Cerebellar nuclear complex (tissue), 1 donor: Measurements from ENCODE around the gene MCAM.

Source experiments
- DNase-seq, 2 experiments: peaks; one replicate each; lab custom pipeline; 2025; lab: John Stamatoyannopoulos, UW

MCAM gene

GRCh38 chr11:119330237-119330636, 13.3 kb upstream of the MCAM start:
- no peak for DNase-seq

GRCh38 chr11:119329320-119329719, 12.4 kb upstream of the MCAM start:
- DNase-seq, result no peak

- DNase-seq, result no peak
Measured at GRCh38 chr11:119324189-119324588, 7.3 kb upstream of the MCAM start.

DNA sequence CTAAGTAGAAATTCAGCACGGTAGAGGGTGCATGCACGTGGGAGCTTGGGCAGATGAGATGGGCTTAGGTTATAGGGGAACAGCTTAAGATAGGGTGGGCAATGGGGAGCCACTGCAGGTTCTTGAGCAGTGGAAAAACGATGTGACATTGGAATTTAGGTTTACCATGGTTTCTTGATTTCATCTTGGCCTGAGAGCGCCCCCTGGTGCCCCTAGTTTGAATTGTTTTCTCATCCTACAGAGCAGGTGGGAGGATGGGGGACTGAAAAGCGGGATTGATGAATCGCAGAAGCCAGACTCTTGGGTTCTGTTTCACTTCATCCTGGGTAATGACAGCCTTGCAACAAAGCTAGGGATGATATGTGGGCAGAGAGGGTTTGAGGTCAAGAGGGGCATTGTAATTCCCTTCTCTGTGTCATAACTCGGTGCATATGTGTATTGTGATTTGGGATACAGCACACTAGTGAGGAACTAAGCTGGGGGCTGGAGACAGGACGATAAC, 6.7 kb upstream of the MCAM start:
- peak in 1 of 2 experiments; percentile 41 for DNase-seq

DNA sequence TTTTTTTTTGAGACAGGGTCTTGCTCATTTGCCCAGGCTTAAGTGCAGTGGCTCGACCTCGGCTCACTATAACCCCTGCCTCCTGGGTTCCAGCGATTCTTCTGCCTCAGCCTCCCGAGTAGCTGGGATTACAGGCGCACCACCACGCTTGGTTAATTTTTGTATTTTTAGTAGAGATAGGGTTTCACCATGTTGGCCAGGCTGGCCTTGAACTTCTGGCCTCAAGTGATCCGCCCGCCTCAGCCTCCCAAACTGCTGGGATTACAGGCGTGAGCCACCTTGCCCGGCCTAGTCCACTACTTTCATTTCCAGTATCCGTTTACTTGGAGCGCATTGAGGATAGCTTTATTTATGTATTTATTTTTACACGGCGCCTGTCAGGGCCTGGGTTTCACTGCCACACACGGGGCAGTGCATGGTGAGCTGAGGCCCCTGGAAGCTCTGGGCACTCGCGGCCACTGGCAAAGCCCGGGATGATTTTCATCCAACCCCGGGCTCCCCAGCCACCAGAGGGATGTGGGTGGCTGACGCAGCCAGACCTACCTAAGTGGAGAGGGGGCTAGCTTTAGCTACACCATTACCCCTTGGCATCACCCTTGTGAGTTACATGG, 6.1 kb upstream of the MCAM start:
- no peak for DNase-seq

GRCh38 chr11:119322360-119322739, 5.4 kb upstream of the MCAM start:
- no peak for DNase-seq

DNA sequence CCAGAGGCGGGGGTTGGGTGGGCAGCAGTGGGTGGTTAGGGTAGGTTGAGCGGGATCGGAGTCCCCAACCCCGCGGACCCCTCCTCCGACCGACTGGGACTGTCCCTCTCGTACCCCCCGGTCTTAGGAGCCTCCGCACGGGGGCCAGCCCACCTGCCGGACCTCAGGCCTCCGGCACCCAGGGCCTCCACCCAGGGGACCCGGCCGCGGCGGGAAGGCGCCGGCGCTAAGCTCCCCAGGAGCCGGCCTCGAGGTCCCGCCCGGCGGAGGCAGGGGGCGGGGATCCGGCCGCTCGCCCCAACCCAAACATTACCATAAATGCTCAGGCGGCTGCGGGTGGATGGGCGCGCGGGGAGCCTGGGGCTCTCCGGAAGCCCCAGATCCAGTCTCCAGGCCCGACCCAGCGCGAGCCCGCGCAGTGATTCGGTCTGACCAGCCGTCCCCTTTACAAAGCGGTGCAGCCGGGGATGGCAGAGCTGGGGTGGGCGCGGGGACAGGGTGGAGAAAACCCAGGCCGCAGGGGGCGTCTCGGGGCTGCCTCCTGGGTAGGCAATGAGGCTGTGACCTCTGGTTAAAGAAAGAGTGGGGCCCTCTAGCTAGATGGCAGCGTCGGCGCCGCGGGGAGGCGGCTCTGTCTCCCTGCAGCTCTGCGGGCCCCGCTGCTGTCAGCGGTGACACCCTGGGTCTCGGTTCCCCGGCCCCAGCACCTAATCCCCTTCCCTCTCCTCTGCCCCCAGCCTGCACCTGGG, 4.0 kb upstream of the MCAM start:
- no peak for DNase-seq

- DNase-seq, result no peak
Measured at GRCh38 chr11:119320240-119320775, 3.4 kb upstream of the MCAM start.

DNA sequence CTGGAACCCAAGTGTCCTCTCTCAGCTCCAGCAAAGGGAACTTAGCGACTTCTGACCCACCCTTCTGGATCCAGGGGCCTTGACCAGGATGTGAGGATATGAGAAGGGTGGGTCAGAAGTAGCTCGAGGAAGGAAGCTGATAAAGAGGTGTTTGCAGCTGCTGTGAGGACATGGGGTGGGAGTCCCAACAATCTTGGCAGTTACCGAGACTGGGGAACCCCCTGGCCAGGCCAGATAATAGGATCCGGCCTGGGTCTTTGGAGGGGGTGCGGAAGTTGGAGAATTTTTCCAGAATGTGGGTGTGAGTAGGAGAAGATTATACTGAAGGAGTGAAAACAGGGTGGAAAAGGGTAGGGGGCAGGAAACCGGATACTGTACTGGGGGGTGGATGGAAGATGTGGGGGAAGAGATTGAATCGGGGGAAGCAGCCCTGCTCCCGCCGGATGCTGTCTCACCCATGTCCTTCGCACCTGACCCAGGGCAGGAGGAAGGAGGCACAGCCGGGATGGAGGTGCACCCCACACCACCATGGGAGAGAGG, 2.8 kb upstream of the MCAM start:
- DNase-seq, result no peak

- DNase-seq, result no peak
Measured at GRCh38 chr11:119319136-119319699, 2.3 kb upstream of the MCAM start.

DNA sequence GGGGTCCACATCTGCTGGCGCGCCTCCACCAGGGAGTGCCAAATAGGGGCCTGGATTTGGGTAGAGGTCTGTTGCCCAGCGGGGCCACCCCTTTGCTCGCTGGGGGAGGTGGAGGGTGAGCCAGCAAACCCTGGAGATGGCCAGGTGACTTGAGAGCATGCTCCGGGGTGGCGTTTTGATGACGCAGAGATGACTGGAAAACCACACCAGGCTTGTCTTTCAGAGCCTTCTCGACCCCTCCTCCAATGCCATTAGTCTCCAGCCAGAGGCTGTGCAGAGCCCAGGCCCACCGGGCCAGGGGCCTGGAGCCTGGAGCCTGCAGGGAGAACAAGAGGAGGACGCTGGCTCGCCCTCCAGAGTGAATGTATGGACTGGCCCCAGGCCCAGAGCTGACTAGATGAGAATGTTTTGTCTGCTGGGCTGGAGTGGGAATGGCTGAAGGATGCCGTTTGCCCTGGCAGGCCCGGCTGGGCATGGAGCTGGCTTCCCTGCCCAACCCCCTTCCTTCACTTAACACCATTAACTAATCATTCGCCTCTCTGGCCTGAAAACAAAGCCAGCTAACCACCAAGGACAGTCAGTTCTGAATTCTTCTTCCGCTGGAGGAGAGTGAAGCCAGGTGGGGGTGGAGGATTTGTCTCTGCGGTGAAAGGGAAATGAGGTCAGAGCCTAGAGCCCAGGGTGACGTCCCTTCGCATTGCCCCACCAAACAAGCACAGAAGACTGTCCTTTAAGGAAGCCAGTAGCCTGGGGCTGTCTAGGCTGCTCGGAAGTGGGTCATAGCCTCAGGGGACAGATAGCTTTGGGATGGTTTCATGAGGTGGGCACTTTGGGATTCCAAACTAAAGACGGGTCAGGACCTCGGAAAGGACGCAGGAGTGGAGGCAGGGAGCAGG, 1.6 kb upstream of the MCAM start:
- no peak for DNase-seq

DNA sequence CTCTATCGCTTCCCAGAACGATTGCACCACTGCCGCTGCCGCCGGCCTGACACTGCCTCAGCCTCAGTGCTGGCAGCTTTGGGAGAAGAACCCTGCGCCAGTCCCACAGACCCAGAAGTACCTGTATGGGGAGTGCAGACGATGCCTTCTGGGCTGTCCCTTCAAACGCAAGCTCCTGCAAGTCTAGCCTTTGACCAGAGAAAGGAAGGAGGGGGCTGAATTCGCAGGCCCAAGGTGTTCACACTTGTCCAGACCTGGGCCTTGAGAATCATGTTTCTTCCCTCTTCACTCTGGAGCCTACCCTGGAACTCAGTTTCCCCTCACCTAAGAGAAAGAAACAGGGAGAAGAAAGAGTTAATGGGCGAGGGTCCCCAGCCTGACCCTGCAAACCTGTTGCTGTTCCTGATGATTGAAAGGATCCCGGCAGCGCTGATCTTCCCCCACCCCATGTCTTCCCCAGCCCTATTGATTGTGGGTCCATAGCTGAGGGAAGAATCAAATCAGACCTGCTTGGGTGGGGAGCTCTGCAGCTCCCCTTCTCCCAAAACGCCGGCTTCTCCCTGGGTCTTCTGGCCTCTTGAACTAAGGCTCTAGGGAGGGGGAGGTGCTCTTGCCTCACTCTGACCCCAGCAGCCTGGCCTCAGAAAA, 786 bp upstream of the MCAM start:
- DNase-seq, result no peak

GRCh38 chr11:119316016-119316728, 758 bp downstream of the MCAM start:
- DNase-seq, result no peak

DNA sequence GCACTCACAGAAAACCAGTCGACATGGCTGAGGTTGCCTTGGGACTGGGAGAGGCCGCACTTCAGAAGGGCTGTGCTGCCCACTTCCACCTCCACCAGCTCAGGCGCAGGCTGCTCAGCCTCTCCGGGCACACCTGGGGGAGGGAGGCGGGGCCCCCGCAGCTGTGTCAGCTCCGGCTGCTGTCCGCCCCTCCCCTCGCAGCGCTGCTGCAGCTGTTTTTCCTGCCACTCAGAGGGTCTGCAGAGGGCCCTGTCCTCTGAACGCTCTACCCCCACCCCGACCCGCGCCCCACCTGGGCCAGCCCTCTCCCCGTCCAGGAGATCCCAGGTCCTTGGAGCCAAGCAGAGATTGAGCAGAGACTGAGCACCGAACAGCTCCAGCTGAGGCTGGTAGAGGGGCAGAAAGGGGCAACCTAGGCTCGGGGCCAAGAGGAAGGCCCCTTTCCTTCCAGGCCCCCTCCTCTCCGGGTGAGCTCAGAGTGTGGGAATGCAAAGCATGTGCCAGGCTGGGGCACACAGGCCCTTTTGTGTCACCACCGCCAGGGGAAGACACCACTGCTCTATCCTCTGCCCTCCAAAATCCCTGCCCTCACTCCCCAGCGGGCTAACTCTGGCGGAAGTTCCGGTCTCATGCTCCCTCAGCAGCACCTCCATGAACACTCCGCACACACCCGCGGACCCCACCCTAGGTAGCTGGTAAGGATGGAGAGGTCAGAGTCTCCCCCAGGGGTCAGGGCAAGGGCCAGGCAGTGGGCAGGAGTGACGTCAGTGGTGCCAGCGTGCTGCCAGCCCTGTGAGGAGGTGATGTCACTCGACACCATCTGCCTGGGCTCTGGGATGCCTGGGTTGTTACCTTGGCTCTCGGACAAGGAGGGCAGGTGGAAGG, 1.6 kb downstream of the MCAM start:
- peak; percentile 3 to 52 for DNase-seq

DNA sequence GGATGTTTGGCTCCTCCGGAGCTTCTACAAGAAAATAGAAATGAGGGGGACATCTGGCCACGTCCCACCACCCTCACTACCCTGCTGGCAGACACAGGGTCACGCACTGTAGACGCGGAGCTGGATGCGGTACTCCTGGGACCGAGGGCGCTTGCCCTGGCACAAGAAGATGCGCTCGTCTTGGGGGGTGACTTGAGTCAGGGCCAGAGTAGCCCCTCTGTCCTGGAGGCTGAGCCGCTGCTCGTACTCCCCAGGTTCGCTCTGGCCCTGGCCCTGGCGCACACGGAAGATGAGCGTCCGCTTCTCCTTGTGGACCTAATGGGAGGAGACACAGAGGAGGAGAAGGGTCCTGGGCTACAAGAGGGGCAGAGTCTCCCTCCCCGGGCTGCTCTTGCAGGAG, 2.2 kb downstream of the MCAM start:
- no peak for DNase-seq

DNA sequence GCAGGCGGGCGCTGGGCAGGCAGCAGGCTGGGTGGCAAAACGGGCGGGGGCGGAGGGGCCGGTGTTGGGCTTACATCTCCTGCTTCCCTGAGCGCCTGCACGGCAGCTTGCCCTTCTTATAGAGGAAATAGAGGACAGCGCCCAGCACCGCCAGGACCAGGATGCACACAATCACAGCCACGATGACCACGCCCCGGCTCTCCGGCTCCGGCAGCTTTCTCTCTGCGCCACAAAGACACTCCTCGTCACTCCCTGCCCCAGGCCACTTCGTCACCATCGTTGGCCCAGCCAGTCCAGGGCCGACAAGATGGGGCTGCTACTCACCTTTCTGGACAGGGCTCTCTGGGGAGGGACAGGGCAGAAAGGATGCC, 6.3 kb downstream of the MCAM start:
- DNase-seq, result no peak

GRCh38 chr11:119309953-119310681, 6.8 kb downstream of the MCAM start:
- no peak for DNase-seq

DNA sequence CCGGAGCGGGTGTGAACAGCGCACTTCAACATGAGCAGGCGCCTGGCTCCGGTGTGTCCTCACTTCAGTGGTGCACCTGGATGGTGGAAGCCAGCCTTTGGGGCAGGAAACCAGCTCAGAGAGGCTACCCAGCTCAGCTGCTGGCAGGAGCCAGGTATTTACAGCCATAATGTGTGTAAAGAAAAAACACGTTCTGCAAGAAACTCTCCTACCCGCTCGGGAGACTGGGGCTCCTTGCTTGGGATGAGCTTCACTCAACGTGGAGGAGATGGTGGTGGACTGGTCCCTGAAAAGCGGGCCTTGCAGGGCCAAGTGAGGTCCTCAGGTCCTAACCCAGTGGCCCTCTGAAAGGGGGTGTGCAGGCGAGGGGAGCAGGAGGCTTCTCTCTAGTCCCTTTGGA, 7.5 kb downstream of the MCAM start:
- DNase-seq, result no peak

DNA sequence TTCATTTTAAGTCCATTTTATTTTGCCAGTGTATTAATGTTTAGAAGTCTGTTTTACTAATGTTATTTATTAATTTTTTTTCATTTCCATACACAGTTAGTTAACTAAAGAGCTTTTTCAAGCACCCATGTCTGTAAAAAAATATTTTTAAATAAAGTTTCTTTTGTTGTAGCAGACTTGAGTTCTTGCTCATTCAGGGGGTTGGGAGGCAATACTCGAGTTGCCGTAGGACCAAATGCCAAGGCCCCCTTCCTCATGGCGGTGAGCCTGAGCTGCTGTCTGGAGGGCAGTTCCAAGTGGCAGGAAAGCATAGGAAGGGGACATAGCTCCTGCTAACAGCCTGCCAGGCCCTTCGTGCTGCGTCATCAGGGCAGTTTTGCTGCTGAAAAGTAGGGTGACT, 9.0 kb downstream of the MCAM start:
- no peak for DNase-seq
